ENCODE results near the gene USB1. TPM values are rescaled to one million over a fixed set of nuclear protein-coding genes. Genes with fewer than 3 reads are reported as not detected.

Gene USB1
- total RNA-seq, 1 experiment from 2014 or later: 66.0 TPM

GRCh38 chr16:58032710-58033293 is 31.6 kb downstream of the USB1 start:
- 0 out of 2 replicates have a peak, but pooled peaks cover 8% of the 10 kb centered on the region for H3K79me2 ChIP-seq (ENCODE audit: low read depth)
- peak in 1 of 2 experiments; percentile 12 for DNase-seq
- POLR2A ChIA-PET (ENCODE audit: unreplicated experiment): no interaction called here
- no peaks in the 10 kb centered on the region for H3K9me3 ChIP-seq (ENCODE audit: insufficient read depth, low read depth)
- peaks cover 2% of the 10 kb centered on the region; the same call in 1 of the 2 replicates for H3F3A ChIP-seq (ENCODE audit: insufficient read depth, low read depth)
- H3K4me2 ChIP-seq: no peak overlapping the region
- no TSS peak for BruUV-seq (replicated peaks)
- H3K27ac ChIP-seq: no peak overlapping the region
- peaks cover 4% of the 10 kb centered on the region; the same call in 1 of the 2 replicates for H3K4me1 ChIP-seq (replicated peaks; ENCODE audit: insufficient read depth)
- intact Hi-C loops (cut with micrococcal nuclease; ENCODE audit: unreplicated experiment): no loop called here
- no peaks in the 10 kb centered on the region for H3K36me3 ChIP-seq (ENCODE audit: low read depth)
- H3K27me3 ChIP-seq (ENCODE audit: insufficient read depth, low read depth): no peaks in the 10 kb centered on the region
- no peak for TF ChIP-seq EZH2 (IDR thresholded peaks at IDR 0.05; ENCODE audit: low read depth)
- TF ChIP-seq, protein P1, sequence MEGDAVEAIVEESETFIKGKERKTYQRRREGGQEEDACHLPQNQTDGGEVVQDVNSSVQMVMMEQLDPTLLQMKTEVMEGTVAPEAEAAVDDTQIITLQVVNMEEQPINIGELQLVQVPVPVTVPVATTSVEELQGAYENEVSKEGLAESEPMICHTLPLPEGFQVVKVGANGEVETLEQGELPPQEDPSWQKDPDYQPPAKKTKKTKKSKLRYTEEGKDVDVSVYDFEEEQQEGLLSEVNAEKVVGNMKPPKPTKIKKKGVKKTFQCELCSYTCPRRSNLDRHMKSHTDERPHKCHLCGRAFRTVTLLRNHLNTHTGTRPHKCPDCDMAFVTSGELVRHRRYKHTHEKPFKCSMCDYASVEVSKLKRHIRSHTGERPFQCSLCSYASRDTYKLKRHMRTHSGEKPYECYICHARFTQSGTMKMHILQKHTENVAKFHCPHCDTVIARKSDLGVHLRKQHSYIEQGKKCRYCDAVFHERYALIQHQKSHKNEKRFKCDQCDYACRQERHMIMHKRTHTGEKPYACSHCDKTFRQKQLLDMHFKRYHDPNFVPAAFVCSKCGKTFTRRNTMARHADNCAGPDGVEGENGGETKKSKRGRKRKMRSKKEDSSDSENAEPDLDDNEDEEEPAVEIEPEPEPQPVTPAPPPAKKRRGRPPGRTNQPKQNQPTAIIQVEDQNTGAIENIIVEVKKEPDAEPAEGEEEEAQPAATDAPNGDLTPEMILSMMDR (conservative IDR thresholded peaks at IDR 0.05): no peak
- H3K4me3 ChIP-seq: no peak overlapping the region
- no peak overlapping the region for H2AFZ ChIP-seq
- peaks cover 9% of the 10 kb centered on the region; the same call in 1 of the 2 replicates for H4K20me1 ChIP-seq (ENCODE audit: insufficient read depth)
- CTCF ChIA-PET: no interaction called here
- no peaks in the 10 kb centered on the region for H3K9me2 ChIP-seq (ENCODE audit: insufficient read depth)

GRCh38 chr16:58034128-58034685 is 33.0 kb downstream of the USB1 start:
- no peaks in the 10 kb centered on the region for H3K4me1 ChIP-seq (replicated peaks; ENCODE audit: insufficient read depth)
- H3K36me3 ChIP-seq (ENCODE audit: low read depth): no peaks in the 10 kb centered on the region
- H3K4me3 ChIP-seq: no peak overlapping the region
- no peak for TF ChIP-seq EZH2 (IDR thresholded peaks at IDR 0.05; ENCODE audit: low read depth)
- TF ChIP-seq, protein P1 (conservative IDR thresholded peaks at IDR 0.05): no peak
- H3K9me2 ChIP-seq (ENCODE audit: insufficient read depth): no peaks in the 10 kb centered on the region
- H3K27me3 ChIP-seq (ENCODE audit: insufficient read depth, low read depth): no peaks in the 10 kb centered on the region
- intact Hi-C loops (cut with micrococcal nuclease; ENCODE audit: unreplicated experiment): no loop called here
- no peak overlapping the region for H3K27ac ChIP-seq
- peak in 1 of 2 experiments; percentile 6 for DNase-seq
- 0 out of 2 replicates have a peak, but pooled peaks cover 5% of the 10 kb centered on the region for H3K79me2 ChIP-seq (ENCODE audit: low read depth)
- BruUV-seq (replicated peaks): no TSS peak
- no peaks in the 10 kb centered on the region for H3F3A ChIP-seq (ENCODE audit: insufficient read depth, low read depth)
- no peaks in the 10 kb centered on the region for H3K9me3 ChIP-seq (ENCODE audit: insufficient read depth, low read depth)
- H2AFZ ChIP-seq: no peak overlapping the region
- no peak overlapping the region for H3K4me2 ChIP-seq
- ChIA-PET POLR2A (ENCODE audit: unreplicated experiment) (no interaction called here), CTCF (no interaction called here)
- H4K20me1 ChIP-seq (ENCODE audit: insufficient read depth): peaks cover 5% of the 10 kb centered on the region; the same call in 1 of the 2 replicates

DNA sequence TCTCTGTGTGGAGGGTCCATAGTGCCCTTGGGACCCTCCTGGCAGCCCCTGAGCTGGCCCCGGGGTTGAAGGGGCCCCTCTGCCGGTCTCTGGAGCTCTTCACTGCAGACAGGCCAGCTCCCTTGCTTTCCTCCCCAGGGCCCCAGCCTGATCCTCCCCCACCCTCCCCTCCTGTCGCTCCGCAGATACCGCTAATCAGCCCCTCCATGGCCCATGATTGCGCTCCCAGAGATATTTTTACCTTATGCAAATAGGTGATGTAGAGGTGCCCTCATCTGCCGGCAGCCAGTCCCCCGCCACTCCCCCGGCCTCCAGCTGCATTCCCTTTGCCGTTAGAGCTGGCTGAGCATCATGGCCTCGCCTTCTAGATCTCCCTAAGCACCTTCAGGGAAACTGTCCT is 33.6 kb downstream of the USB1 start:
- no peaks in the 10 kb centered on the region for H3K4me1 ChIP-seq (replicated peaks; ENCODE audit: insufficient read depth)
- no TSS peak for BruUV-seq (replicated peaks)
- no peak overlapping the region for H3K4me2 ChIP-seq
- ChIA-PET CTCF (no interaction called here), POLR2A (ENCODE audit: unreplicated experiment) (no interaction called here)
- no peak overlapping the region for H3K27ac ChIP-seq
- H3F3A ChIP-seq (ENCODE audit: insufficient read depth, low read depth): no peaks in the 10 kb centered on the region
- TF ChIP-seq EZH2 (IDR thresholded peaks at IDR 0.05; ENCODE audit: low read depth): no peak
- TF ChIP-seq, protein P1 (conservative IDR thresholded peaks at IDR 0.05): no peak
- H3K27me3 ChIP-seq (ENCODE audit: insufficient read depth, low read depth): no peaks in the 10 kb centered on the region
- H3K9me3 ChIP-seq (ENCODE audit: insufficient read depth, low read depth): no peaks in the 10 kb centered on the region
- H2AFZ ChIP-seq: no peak overlapping the region
- peaks cover 5% of the 10 kb centered on the region; the same call in 1 of the 2 replicates for H4K20me1 ChIP-seq (ENCODE audit: insufficient read depth)
- H3K79me2 ChIP-seq (ENCODE audit: low read depth): 0 out of 2 replicates have a peak, but pooled peaks cover 5% of the 10 kb centered on the region
- no peaks in the 10 kb centered on the region for H3K36me3 ChIP-seq (ENCODE audit: low read depth)
- intact Hi-C loops (cut with micrococcal nuclease; ENCODE audit: unreplicated experiment): no loop called here
- DNase-seq: no peak
- H3K4me3 ChIP-seq: no peak overlapping the region
- H3K9me2 ChIP-seq (ENCODE audit: insufficient read depth): no peaks in the 10 kb centered on the region
